HCT116 (cell line): Measurements from ENCODE around the gene MED10. TPM values are rescaled to one million over a fixed set of nuclear protein-coding genes. Genes with fewer than 3 reads are reported as not detected.

Experiments used
- total RNA-seq: library from RNA; stranded (reverse); gene quantifications from one replicate; pipeline ENCODE4 v1.2.1, GENCODE V29; 2021; ENCODE audit not compliant: unreplicated experiment

MED10 gene
- total RNA-seq, 1 experiment from 2014 or later: 35.0 TPM

Other genes with a start within 250 kb of the MED10 start
- not detected for gene UBE2QL1, start 70.3 kb upstream of the MED10 start, total RNA-seq